GM12872 (cell line): Measurements from ENCODE around the gene STXBP2.

Source experiments
- TF ChIP-seq, protein P1 (sequence below): IDR thresholded peaks from 3 replicates; pipeline ENCODE4 v1.5.1; 2011; ENCODE audit warnings: low read depth, mild to moderate bottlenecking, low read length, moderate library complexity; ENCODE audit not compliant: insufficient read depth

Gene STXBP2

DNA sequence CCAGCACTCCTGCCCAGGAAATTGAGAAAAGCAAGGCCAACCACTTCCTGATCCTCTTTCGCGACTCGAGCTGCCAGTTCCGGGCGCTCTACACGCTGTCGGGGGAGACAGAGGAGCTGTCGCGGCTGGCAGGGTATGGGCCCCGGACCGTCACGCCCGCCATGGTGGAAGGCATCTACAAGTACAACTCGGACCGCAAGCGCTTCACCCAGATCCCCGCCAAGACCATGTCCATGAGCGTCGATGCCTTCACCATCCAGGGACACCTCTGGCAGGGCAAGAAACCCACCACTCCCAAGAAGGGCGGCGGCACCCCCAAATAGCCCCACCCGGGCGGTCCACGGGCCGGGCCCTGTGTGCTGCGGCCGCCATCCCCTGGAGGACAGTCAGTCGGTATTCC is 19.2 kb upstream of the STXBP2 start:
- TF ChIP-seq, protein P1, sequence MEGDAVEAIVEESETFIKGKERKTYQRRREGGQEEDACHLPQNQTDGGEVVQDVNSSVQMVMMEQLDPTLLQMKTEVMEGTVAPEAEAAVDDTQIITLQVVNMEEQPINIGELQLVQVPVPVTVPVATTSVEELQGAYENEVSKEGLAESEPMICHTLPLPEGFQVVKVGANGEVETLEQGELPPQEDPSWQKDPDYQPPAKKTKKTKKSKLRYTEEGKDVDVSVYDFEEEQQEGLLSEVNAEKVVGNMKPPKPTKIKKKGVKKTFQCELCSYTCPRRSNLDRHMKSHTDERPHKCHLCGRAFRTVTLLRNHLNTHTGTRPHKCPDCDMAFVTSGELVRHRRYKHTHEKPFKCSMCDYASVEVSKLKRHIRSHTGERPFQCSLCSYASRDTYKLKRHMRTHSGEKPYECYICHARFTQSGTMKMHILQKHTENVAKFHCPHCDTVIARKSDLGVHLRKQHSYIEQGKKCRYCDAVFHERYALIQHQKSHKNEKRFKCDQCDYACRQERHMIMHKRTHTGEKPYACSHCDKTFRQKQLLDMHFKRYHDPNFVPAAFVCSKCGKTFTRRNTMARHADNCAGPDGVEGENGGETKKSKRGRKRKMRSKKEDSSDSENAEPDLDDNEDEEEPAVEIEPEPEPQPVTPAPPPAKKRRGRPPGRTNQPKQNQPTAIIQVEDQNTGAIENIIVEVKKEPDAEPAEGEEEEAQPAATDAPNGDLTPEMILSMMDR, result no peak

DNA sequence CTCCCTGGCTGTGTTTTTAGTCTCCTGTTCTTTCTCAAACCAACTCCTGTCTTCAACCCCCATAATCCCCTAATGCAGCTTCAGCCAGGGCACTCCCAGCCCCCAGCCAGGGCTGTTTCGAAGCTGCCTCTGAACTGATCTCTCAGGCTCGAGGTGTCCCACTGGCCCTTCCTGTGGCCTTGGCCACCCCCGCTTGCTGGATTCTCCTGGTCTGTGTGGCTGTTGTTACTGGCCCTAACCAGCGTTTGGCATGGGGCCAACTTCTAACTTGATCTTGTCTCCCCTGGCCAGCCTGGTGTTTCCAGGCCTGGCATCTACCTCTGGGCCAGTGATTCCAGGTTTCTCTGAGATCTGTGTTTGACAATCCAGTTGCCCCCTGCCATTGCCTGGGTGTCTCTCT is 18.6 kb upstream of the STXBP2 start:
- TF ChIP-seq, protein P1, result no peak

DNA sequence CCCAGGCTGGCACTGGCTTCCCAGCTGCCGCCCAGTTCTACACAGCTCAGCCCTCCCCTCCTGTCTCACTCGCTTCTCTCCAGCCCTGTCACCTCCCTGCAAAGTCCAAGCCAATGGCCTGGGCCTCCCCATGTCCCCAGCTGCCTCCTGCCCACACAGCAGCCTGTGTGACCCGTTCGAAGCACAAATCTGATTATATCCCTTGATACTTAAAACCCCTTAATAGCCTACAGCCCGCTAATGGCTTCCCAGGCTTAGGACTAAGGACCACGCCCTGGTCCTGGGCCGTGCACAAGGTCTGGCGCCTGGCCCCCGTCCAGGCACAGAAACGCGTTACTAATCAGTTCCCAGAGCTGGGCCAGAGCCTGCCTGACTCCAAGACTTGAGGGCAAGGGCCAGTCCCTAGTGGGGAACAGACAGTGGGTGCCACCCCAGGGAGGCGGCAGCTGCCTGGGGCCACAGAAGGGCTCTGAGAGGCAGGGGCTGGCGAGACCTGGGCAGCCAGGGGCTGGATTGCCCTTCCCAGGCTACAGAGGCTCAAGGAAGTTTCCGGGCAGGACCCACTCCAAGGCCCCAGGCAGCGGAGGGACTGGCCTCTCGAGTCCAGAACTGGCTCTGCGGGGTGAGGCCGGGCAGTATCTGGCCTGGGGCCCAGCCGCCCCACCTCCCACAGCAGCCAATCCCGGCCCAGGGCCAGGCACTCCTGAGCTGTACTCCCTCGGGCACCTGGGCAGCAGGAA is 18.0 kb upstream of the STXBP2 start:
- TF ChIP-seq, protein P1, result no peak

GRCh38 chr19:7619671-7620441 is 17.1 kb upstream of the STXBP2 start:
- TF ChIP-seq, protein P1, result no peak

DNA sequence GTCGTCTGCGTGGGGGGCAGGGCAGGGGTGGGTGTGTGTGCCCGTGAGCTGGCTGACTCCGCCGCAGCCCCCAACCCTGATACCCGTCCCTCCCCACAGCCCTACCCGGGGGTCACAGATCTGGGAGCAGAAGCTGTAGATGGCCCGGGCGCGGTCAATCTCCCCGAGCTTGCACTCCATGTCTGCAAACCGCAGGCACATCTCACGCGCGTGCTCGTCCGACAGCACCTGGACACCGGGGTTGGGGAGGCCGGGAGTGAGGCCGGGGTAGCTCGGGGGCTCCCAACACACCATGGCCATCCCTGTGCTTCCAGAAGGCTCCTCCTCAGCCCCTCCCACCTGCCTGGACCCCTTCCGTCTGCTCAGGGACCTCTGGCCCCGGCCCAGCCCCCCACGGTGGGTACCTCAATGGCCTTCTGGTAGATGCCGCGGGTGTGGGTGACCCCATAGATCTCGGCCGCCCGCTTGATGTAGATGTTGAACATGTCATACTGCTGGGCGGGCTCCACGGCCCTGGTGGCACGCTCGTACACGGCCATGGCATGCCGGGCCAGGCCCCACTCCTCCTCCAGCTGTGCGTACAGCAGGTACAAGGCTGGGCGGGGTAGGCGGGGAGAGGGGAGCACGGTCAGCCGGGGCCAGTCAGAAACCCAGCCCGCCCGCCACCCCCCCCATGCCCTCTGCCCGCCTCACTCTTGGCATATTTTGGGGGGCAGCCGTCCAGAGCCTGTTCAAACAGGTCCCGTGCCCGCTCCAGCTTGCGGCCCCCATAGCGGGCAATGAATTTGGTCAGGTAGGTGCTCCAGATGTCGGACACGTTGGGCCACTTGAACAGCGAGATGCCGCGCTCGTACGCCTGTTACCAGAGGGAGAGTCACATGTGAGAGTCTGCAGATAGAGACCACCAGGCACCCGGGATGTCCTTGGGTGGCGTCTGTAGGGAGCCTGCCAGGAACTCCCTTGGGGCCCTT is 16.2 kb upstream of the STXBP2 start:
- TF ChIP-seq, protein P1, result no peak

GRCh38 chr19:7622933-7623685 is 13.8 kb upstream of the STXBP2 start:
- TF ChIP-seq, protein P1, result no peak
